Ishikawa (cell line): ENCODE results near the gene NHSL1.
A peak's percentile ranks its signal among the peaks of the same experiment; 100 is the strongest.

Source experiments
- CEBPB ChIP-seq: IDR thresholded peaks from 2 replicates; pipeline ENCODE4 v1.6.1; 2012
- CREB1 ChIP-seq: IDR thresholded peaks from 2 replicates; pipeline ENCODE4 v1.6.1; 2012; ENCODE audit warnings: low read depth
- EGR1 ChIP-seq: IDR thresholded peaks from 2 replicates; pipeline ENCODE4 v1.6.1; 2012
- EP300 ChIP-seq: IDR thresholded peaks from 2 replicates; pipeline ENCODE4 v1.6.1; 2012; ENCODE audit warnings: borderline replicate concordance
- FOXM1 ChIP-seq: IDR thresholded peaks from 2 replicates; pipeline ENCODE4 v1.6.1; 2012; ENCODE audit warnings: low read depth, borderline replicate concordance
- NFIC ChIP-seq: IDR thresholded peaks from 2 replicates; pipeline ENCODE4 v1.6.1; 2012
- RAD21 ChIP-seq: IDR thresholded peaks from 2 replicates; pipeline ENCODE4 v1.6.1; 2012; ENCODE audit warnings: low read depth
- TAF1 ChIP-seq: IDR thresholded peaks from 2 replicates; pipeline ENCODE4 v1.6.1; 2012; ENCODE audit warnings: low read depth, mild to moderate bottlenecking
- TCF12 ChIP-seq: IDR thresholded peaks from 2 replicates; pipeline ENCODE4 v1.6.1; 2012; ENCODE audit warnings: low read depth
- TEAD4 ChIP-seq: IDR thresholded peaks from 2 replicates; pipeline ENCODE4 v1.6.1; 2012
- YY1 ChIP-seq: IDR thresholded peaks from 2 replicates; pipeline ENCODE4 v1.6.1; 2012; ENCODE audit warnings: low read depth
- ZBTB7A ChIP-seq: IDR thresholded peaks from 2 replicates; pipeline ENCODE4 v1.6.1; 2012; ENCODE audit warnings: low read depth
- TF ChIP-seq, protein P1 (sequence below): IDR thresholded peaks from 2 replicates; pipeline ENCODE4 v1.6.1; 2012
- TF ChIP-seq, protein P2 (sequence below): IDR thresholded peaks from 2 replicates; pipeline ENCODE4 v1.6.1; 2012
- TF ChIP-seq, protein P3 (sequence below): IDR thresholded peaks from 2 replicates; pipeline ENCODE4 v1.6.1; 2012; ENCODE audit warnings: low read depth, mild to moderate bottlenecking

Gene NHSL1

DNA sequence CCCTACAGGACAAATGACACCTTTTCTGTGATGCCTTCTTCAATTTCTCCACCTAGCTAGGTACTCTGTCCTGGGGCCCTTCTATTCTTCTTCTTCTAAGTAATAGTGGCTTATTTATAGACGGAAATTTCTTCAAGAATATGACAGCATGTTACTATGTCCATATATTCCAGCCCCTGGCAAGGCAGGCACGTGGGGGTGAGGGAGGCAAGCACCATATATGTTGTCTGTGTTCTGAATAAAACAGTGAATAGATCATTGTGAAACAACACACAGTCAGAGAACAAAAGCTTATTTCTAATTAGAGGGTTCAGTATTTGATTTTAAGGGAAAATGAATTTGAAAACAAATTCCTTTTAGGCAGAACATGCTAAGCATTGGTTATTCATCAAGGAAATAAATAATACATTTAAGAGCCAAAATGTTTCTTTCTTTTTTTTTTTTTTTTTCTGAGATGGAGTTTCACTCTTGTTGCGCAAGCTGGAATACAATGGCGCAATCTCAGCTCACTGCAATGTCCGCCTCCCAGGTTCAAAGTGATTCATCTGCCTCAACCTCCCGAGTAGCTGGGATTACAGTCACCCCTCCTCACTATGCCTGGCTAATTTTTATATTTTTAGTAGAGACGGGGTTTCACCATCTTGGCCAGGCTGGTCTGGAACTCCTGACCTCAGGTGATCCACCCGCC lies 89.1 kb downstream of the NHSL1 start:
- TF ChIP-seq ZBTB7A (no peak), CEBPB (peak; percentile 83)

DNA sequence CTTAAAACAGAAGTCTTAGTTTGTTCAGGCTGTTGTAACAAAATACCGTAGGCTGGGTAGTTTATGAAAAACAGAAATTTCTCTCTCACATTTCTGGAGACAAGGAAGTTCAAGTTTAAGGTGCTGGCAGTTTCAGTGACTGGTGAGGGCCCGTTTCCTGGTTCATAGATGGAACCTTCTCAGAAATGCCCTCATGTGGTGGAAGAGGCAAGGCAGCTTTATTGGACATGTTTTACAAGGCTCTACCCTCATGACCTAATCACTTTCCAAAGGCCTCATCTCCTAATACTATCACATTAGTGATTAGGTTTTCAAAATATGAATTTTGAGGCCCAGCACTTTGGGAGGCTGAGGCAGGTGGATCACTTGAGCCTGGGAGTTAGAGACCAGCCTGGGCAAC lies 92.9 kb downstream of the NHSL1 start:
- no peak for TF ChIP-seq EP300
- TF ChIP-seq, protein P1, sequence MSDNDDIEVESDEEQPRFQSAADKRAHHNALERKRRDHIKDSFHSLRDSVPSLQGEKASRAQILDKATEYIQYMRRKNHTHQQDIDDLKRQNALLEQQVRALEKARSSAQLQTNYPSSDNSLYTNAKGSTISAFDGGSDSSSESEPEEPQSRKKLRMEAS: no peak
- TF ChIP-seq, protein P2, sequence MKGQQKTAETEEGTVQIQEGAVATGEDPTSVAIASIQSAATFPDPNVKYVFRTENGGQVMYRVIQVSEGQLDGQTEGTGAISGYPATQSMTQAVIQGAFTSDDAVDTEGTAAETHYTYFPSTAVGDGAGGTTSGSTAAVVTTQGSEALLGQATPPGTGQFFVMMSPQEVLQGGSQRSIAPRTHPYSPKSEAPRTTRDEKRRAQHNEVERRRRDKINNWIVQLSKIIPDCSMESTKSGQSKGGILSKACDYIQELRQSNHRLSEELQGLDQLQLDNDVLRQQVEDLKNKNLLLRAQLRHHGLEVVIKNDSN: no peak
- no peak for TF ChIP-seq EGR1
- TF ChIP-seq, protein P3, sequence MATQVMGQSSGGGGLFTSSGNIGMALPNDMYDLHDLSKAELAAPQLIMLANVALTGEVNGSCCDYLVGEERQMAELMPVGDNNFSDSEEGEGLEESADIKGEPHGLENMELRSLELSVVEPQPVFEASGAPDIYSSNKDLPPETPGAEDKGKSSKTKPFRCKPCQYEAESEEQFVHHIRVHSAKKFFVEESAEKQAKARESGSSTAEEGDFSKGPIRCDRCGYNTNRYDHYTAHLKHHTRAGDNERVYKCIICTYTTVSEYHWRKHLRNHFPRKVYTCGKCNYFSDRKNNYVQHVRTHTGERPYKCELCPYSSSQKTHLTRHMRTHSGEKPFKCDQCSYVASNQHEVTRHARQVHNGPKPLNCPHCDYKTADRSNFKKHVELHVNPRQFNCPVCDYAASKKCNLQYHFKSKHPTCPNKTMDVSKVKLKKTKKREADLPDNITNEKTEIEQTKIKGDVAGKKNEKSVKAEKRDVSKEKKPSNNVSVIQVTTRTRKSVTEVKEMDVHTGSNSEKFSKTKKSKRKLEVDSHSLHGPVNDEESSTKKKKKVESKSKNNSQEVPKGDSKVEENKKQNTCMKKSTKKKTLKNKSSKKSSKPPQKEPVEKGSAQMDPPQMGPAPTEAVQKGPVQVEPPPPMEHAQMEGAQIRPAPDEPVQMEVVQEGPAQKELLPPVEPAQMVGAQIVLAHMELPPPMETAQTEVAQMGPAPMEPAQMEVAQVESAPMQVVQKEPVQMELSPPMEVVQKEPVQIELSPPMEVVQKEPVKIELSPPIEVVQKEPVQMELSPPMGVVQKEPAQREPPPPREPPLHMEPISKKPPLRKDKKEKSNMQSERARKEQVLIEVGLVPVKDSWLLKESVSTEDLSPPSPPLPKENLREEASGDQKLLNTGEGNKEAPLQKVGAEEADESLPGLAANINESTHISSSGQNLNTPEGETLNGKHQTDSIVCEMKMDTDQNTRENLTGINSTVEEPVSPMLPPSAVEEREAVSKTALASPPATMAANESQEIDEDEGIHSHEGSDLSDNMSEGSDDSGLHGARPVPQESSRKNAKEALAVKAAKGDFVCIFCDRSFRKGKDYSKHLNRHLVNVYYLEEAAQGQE: no peak
- no peak for TF ChIP-seq TCF12
- no peak for TF ChIP-seq TAF1

DNA sequence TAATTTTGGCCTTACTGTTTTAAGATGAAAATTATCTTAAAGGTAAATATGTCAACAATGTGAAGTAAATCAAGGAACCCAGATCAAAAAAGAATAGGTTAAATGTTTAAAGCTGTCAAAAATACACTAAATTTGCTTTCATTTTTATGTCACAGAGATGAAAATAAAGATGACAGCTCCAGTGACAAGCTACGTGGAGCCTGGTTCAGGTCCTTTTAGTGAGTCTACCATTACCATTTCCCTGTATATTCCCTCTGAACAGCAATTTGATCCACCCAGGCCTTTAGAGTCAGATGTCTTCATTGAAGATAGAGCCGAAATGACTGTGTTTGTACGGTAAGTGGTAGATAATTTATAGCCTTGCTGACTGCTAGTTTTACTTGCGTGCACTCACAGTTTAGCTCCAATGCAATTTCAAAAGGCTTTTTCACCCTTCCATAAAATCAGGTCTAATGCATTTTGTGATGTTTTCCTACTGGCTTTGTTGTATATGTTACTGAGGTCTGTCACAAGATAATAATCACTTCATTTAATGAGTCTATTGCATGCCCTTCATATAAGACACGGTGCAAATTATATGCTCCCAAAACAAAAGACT lies 93.4 kb downstream of the NHSL1 start:
- TF ChIP-seq CEBPB: no peak
- TF ChIP-seq, protein P3: no peak
- TF ChIP-seq CREB1: no peak
- no peak for TF ChIP-seq RAD21
- TF ChIP-seq, protein P1: no peak
- TF ChIP-seq FOXM1: no peak
- TF ChIP-seq EGR1: no peak
- TF ChIP-seq NFIC: no peak
- TF ChIP-seq YY1: no peak
- no peak for TF ChIP-seq TEAD4
- no peak for TF ChIP-seq EP300
- TF ChIP-seq, protein P2: no peak
- no peak for TF ChIP-seq ZBTB7A
- TF ChIP-seq TCF12: no peak
- TF ChIP-seq TAF1: no peak

DNA sequence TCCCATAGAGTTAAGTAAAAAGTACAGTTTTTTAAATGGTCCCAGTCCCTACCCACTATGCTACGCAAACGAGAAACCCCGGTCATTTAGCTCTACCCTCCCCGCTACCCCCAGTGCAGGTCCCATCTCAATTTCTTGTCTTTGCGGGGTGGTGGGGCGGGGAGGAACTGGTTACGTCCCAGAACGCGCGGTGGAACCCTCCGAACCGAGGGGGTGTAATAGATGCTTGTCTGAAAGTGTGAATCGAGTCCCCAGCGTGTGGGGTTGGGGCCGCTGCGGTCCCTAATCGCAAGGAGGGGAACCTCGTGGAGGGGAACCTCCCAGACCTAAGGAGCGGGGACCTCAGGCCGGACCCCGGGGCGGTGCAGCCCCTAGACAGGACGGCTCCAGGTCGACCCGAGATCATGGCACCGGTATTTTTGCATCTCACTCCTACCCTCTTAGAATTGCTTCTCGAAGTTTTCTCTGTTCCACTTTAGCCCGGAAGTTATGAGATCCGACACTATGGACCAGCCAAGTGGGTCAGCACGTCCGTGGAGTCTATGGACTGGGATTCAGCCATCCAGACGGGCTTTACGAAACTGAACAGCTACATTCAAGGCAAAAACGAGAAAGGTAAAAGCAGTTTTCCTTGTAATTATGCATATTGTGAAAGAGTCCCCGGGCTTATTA lies 94.5 kb downstream of the NHSL1 start:
- TF ChIP-seq, protein P3: no peak
- TF ChIP-seq, protein P1: no peak
- TF ChIP-seq FOXM1: no peak
- TF ChIP-seq YY1: no peak
- TF ChIP-seq, protein P2: no peak
- TF ChIP-seq TEAD4: no peak
